Ureter (tissue), 1 donor: Measurements from ENCODE around the gene ABCC10. TPM values are rescaled to one million over a fixed set of nuclear protein-coding genes. Genes with fewer than 3 reads are reported as not detected.
"Not testable (repeated sequence)": the region's sequence is repeated elsewhere in the genome, so short reads cannot be mapped to it uniquely, and the experiment has no call there.

Experiments used
- DNase-seq: peaks from one replicate; pipeline ENCODE4 v3.0.0-alpha.2; 2020; ENCODE audit warnings: low spot score
- total RNA-seq: library from RNA; stranded (reverse); gene quantifications from one replicate; pipeline ENCODE4 v1.2.4, GENCODE V29; 2023
- donor health status: DM: yes; HTN: yes; CAD: no.

The ABCC10 gene
- total RNA-seq, 1 donor from 2014 or later: 52.7 TPM

DNA sequence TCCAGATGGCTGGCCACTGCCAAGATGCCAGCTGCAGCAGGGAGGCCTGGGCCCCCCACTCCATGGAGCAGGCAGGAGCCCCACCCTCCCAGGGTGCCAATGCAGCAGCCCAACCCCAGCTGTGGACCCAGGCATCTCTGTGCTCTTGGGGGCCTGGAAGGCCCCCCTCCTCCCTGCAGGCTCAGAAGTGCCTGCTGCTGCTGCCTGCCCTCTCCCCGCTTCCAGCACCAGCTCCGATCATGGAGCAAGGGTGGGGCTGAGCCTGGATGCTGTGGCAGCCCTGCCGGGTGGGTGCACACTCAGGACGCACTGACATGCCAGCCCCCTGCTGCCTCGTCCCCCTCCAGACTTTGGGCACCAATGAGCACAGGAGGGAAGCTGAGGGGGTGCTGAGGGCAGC lies 14.8 kb upstream of the ABCC10 start:
- no peak for DNase-seq

GRCh38 chr6:43413002-43413401 lies 14.3 kb upstream of the ABCC10 start:
- DNase-seq: no peak

DNA sequence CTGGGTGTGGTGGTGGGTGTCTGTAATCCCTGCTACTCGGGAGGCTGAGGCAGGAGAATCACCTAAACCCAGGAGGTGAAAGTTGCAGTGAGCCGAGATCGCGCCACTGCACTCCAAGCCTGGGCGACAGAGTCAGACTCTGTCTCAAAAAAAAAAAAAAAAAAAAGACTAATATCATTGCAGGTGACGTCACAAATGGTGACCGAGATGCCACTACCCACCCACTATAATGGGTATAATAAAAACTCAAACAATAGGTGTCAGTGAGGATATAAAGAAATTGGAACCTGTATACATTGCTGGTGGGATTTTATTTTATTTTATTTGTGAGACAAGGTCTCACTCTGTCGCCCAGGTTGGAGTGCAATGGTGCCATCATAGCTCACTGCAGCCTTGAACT lies 12.1 kb upstream of the ABCC10 start:
- DNase-seq: not testable (repeated sequence)

- no peak for DNase-seq
These were observed 10.4 kb upstream of the ABCC10 start for GRCh38 chr6:43416935-43417334.

DNA sequence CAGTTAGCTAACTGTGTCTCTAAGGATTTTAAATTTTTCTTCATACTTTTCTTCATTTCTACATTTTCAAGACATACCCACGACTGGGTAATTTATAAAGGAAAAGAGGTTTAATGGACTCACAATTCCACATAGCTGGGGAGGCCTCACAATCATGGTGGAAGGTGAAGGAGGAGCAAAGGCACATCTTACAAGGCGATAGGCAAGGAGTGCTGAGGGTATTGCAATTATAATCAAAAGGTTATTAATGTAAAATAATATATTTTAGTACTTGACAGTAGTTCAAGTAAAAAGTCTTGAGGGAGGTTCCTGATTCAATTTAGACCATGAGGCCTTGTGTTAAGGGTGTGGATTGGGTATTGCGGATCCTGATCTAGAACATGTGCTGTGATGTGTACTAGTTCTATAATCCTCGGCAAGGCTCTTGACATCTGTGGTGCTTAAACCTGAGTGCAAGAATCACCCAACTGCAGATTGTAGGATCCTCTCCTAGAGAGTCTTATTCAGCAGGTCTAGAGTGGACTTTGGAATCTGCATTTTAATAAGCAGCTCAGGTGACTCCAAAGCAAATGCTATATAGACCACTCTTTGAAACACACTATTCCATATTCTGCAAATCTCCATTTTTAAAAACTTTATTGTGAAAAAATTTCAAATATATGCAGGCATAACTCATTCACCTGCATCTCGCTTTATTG lies 7.2 kb upstream of the ABCC10 start:
- no peak for DNase-seq

- no peak for DNase-seq
These were observed 5.5 kb upstream of the ABCC10 start for GRCh38 chr6:43421831-43422230.

DNA sequence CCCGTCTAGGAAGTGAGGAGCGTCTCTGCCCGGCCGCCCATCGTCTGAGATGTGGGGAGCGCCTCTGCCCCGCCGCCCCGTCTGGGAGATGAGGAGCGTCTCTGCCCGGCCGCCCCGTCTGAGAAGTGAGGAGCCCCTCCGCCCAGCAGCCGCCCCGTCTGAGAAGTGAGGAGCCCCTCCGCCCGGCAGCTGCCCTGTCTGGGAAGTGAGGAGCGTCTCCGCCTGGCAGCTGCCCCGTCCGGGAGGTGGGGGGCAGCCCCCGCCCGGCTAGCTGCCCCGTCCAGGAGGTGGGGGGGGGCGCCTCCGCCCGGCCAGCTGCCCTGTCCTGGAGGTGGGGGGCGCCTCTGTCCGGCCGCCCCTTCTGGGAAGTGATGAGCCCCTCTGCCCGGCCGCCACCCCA lies 2.3 kb upstream of the ABCC10 start:
- not testable (repeated sequence) for DNase-seq

- no peak for DNase-seq
These were observed 374 bp upstream of the ABCC10 start for GRCh38 chr6:43426928-43427405.

DNA sequence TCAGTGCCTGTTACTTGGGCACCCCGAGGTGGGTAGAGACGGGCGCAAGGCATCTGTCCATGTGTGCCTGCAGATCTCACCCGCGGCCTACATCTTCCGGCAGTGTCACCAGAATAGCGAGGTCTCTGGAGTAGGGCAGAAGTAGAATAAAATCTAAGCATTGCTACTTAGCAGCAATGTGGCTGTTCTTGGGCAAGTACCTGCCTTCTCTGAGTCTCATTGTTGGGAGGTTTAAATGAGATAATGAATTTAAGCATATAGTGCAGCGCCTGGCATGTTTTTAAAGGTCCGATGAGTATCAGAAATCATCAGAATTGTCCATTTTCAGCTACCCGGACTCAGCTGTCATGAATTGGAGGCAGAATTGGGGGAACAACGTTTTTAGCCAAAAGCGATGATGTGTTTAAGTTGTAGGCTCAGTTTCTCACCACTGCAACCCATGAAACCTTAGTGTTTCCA lies 800 bp downstream of the ABCC10 start:
- DNase-seq: no peak

- DNase-seq: no peak
These were observed 1.5 kb downstream of the ABCC10 start for GRCh38 chr6:43428874-43429273.

- DNase-seq: no peak
These were observed 4.9 kb downstream of the ABCC10 start for GRCh38 chr6:43432009-43432945.

GRCh38 chr6:43433148-43433547 lies 5.8 kb downstream of the ABCC10 start:
- no peak for DNase-seq

GRCh38 chr6:43434001-43434840 lies 6.9 kb downstream of the ABCC10 start:
- DNase-seq: no peak

DNA sequence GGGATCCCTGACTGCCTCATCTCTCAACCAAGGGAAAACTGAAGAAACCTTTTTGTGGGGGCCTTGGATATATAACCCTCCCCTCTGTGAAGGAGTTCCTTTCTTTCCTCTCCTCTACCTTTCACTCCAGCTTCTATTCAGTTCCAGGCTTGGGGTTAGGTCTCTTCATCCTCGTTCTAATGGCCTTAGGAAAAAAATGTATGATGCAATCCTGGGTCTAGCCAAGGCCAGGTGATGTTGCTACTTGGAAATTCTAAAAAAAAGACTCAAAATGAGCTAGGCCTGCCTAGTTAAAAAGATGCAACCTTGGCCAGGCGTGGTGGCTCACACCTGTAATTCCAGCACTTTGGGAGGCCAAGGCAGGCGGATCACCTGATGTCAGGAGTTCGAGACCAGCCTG lies 7.6 kb downstream of the ABCC10 start:
- no peak for DNase-seq

DNA sequence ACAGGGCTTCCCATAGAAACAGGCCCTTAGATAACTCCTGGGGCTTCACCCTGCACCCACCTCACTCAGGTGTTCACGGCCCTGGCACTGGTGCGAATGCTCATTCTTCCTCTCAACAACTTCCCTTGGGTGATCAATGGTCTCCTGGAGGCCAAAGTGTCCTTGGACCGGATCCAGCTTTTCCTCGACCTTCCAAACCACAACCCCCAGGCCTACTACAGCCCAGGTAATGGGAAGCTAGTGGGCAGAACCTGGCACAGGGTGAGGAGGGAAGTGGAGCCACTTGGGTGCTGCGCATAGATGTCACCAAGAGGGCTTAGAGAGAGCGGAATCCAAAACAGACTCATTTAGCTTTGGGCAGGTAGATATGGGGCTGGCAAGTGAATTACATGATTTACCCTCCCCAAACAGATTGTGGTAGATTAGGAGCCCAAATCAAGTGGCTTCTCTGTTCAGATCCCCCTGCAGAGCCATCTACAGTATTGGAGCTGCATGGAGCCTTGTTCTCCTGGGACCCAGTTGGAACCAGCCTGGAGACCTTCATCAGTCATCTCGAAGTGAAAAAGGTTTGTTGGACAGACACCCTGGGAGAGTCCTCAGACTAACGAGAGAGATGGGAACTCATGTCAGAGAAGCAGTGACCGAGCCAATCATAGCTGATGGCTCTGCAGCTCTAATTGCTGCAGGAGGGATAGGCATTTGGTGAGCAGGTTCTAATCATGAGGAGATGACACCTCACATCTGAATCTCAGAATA lies 8.5 kb downstream of the ABCC10 start:
- DNase-seq: no peak

- DNase-seq: peak; percentile 87
These were observed 9.4 kb downstream of the ABCC10 start for GRCh38 chr6:43436577-43437282.

- no peak for DNase-seq
These were observed 10.4 kb downstream of the ABCC10 start for GRCh38 chr6:43437700-43438099.

DNA sequence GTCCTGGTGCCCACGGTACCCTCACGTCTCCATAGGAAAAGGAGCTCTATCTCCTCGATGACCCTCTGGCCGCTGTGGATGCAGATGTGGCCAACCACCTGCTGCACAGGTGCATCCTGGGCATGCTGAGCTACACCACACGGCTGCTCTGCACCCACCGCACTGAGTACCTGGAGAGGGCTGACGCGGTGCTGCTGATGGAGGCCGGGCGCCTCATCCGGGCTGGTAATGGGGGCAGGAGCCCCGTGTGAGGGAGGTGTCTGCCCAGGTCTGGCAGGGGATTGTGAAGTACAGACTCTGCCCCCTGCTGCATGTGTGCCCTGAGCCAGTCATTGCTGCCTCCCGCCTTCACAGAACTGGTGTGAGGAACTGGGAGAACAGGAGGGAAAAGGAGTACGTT lies 15.6 kb downstream of the ABCC10 start:
- no peak for DNase-seq

DNA sequence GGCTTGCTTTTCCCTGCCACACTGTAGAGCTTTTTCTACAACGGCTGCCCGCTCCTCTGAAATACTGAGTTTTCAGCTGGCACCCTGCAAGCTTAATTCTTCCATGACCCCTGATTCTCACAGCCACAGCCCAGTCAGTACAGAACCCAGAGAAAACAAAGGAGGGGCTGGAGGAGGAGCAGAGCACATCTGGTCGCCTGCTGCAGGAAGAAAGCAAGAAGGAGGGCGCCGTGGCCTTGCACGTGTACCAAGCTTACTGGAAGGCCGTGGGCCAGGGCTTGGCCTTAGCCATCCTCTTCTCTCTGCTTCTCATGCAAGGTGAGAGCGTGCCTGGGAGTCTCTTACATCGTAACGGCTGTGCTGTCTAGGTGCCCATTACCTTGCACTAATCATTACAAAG lies 16.7 kb downstream of the ABCC10 start:
- DNase-seq: no peak

DNA sequence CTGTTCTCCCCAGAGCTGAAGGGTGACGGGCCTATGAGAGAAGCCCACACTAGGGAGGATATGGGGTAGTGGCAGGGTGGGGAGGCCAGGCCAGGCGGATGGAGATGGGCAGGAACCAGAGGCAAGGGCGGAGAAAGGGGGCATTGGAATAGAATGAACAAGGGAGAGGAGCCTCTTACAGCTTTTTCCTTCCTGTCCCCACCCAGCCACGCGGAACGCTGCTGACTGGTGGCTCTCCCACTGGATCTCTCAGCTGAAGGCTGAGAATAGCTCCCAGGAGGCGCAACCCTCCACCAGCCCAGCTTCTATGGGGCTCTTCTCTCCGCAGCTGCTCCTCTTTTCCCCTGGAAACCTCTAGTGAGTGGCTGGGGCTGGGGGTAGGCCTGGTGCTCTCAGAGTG lies 17.2 kb downstream of the ABCC10 start:
- no peak for DNase-seq

DNA sequence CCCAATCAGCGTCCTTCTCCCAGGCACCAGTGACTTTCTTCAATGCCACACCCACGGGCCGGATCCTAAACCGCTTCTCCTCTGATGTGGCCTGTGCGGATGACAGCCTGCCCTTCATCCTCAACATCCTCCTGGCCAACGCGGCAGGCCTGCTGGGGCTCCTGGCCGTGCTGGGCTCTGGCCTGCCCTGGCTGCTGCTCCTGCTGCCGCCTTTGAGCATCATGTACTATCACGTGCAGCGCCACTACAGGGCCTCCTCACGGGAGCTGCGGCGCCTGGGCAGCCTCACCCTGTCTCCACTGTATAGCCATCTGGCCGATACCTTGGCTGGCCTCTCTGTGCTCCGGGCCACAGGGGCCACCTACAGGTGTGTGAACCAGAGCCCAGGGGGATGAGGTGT lies 18.2 kb downstream of the ABCC10 start:
- DNase-seq: no peak
